ENCODE measurements around the gene BLOC1S3. TPM values are rescaled to one million over a fixed set of nuclear protein-coding genes. Genes with fewer than 3 reads are reported as not detected.

BLOC1S3 gene
- total RNA-seq, 1 experiment from 2014 or later, result 4.4 TPM

DNA sequence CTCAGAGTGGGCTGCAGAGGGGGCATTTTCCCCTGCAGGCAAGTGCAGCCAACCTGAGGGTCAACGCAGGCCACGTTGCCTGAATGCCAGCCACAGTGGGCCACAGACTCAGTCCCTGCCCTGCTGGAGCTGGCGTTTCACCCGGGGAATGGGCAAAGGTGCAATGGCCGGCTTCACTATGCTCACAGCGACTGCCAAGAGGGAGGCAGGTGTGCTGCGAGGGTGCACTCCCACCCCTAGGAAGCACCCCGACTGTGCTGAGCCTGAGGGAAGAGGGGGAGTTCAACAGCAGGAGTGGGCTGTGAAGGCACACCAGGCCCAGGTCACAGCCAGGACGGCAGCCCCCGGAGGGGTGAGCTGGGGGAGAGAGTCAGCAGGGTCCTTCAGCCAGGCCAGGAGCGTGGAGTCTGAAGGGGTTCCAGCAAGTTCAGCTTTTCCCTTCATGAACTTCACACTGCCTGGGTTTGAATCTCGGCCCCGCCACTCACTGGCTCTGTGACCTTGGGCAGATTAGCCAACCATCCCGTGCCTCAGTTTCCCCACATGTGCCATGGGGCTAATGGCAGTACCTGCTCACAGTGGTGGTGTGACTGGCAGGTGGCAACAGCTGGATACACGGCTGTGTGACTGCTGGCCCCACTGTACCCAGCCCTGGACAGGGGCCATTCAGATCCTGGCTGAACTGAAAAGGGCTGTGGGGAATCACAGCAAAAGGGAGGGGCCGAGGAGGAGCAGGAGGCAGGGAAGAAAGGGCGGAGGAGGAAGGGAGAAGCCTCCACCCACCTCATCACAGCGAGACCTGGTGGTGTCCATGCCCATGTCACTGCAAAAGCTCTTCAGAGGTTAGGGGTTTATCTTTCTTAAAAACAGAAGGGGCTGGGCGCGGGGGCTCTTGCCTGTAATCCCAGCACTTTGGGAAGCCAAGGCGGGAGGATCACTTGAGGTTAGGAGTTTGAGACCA is 8.2 kb upstream of the BLOC1S3 start:
- Histone ChIP-seq H3K4me1 (ENCODE audit: low read length) (no peaks in the 10 kb centered on the region), H2AFZ (ENCODE audit: low read length) (no peak overlapping the region), H3K9me2 (replicated peaks; ENCODE audit: insufficient read depth, low read length) (no peaks in the 10 kb centered on the region), H3K9ac (ENCODE audit: low read length) (no peak overlapping the region), H3K4me3 (ENCODE audit: low read length) (no peak overlapping the region), H4K20me1 (ENCODE audit: insufficient read depth, low read depth, low read length) (peaks cover 18% of the 10 kb centered on the region; the same call in 1 of the 2 replicates), H3K4me2 (ENCODE audit: low read depth, low read length, poor library complexity, severe bottlenecking) (no peak overlapping the region), H3K79me2 (ENCODE audit: low read length) (no peaks in the 10 kb centered on the region), H3K36me3 (ENCODE audit: insufficient read depth, low read length) (no peaks in the 10 kb centered on the region), H3K9me3 (ENCODE audit: low read length) (no peaks in the 10 kb centered on the region), H3K27me3 (ENCODE audit: low read length) (no peaks in the 10 kb centered on the region), H3K27ac (ENCODE audit: low read length) (no peak overlapping the region)
- DNase-seq, result no peak

DNA sequence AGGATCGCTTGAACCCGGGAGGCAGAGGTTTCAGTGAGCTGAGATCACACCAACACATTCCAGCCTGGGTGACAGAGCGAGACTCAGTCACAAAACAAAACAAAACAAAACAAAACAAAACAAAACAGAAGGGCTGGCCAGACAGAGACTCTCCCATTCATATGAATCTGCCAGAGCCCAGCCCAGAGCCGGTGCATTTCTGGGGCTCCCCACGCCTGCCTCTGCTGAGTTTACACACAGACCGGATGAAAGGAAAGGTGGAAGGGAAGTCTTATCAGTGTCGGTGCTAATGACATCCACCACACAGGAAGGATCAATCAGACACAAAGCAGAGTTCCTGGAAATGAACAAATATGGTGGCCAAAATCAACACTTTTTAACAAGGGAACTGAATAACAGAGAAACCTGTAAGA is 7.4 kb upstream of the BLOC1S3 start:
- Histone ChIP-seq H4K20me1 (ENCODE audit: insufficient read depth, low read depth, low read length) (peaks cover 18% of the 10 kb centered on the region; the same call in 1 of the 2 replicates), H3K9me2 (replicated peaks; ENCODE audit: insufficient read depth, low read length) (no peaks in the 10 kb centered on the region), H3K9me3 (ENCODE audit: low read length) (no peaks in the 10 kb centered on the region), H3K36me3 (ENCODE audit: insufficient read depth, low read length) (no peaks in the 10 kb centered on the region), H3K4me1 (ENCODE audit: low read length) (no peaks in the 10 kb centered on the region), H3K79me2 (ENCODE audit: low read length) (no peaks in the 10 kb centered on the region), H3K4me2 (ENCODE audit: low read depth, low read length, poor library complexity, severe bottlenecking) (no peak overlapping the region), H3K27ac (ENCODE audit: low read length) (no peak overlapping the region), H3K9ac (ENCODE audit: low read length) (no peak overlapping the region), H2AFZ (ENCODE audit: low read length) (no peak overlapping the region), H3K4me3 (ENCODE audit: low read length) (no peak overlapping the region), H3K27me3 (ENCODE audit: low read length) (no peaks in the 10 kb centered on the region)
- no peak for DNase-seq

DNA sequence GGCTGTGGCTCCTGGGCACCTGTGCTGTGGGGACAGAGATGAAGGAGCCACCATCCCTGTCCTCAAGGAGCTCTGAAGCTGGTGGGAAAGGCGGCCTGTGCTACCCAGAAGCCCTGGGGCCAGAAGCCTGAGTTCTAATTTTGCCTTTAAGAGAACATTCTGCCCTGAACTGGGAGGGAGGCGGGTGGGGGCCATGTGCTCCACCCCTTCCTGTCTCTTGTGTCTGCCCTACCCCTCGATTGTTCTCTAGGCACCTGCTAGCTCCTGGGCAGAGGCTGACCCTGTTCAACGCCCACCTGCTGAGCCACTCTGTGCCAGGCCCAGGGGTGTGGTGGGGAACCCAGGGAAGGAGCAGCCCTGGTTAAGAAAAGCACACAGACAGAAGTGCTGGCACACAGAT is 6.4 kb upstream of the BLOC1S3 start:
- DNase-seq, result no peak
- peaks cover 18% of the 10 kb centered on the region; the same call in 1 of the 2 replicates for H4K20me1 ChIP-seq (ENCODE audit: insufficient read depth, low read depth, low read length)
- no peaks in the 10 kb centered on the region for H3K36me3 ChIP-seq (ENCODE audit: insufficient read depth, low read length)
- peaks cover 3% of the 10 kb centered on the region; the same call in 1 of the 2 replicates for H3K79me2 ChIP-seq (ENCODE audit: low read length)
- no peaks in the 10 kb centered on the region for H3K9me2 ChIP-seq (replicated peaks; ENCODE audit: insufficient read depth, low read length)
- H3K27me3 ChIP-seq (ENCODE audit: low read length), result no peaks in the 10 kb centered on the region
- no peak overlapping the region for H2AFZ ChIP-seq (ENCODE audit: low read length)
- peaks cover 4% of the 10 kb centered on the region for H3K4me1 ChIP-seq (ENCODE audit: low read length)
- H3K27ac ChIP-seq (ENCODE audit: low read length), result no peak overlapping the region
- H3K9ac ChIP-seq (ENCODE audit: low read length), result no peak overlapping the region
- no peak overlapping the region for H3K4me2 ChIP-seq (ENCODE audit: low read depth, low read length, poor library complexity, severe bottlenecking)
- no peak overlapping the region for H3K4me3 ChIP-seq (ENCODE audit: low read length)
- H3K9me3 ChIP-seq (ENCODE audit: low read length), result no peaks in the 10 kb centered on the region

DNA sequence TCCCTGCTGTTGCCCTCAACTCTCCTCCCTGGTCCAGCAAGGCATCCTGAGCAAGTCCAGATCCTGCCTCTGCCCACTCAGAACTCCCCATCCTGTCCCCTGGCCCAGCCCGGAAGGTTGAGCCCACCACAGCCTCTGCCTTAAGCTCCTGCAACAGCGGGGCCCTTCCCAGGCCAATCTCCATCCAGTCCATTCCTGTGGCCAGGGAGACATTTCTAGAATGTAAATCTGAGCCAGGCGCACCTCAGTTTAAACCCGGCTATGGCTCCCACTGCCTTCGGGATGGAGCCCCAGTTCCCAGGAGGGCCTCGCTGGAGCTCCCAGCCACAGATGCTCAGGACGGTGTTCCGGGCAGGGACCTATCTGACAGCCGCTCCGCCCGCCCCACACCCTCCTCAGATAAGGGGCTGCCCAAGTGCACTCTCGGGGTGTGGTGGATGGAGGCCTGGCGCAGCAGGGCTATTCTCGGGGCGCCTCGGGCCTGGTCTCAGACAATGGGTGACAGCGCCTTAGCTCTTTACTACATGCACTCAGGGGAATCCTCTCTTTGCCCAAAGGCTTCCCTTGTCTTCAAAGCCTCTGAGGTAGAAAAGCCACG is 5.9 kb upstream of the BLOC1S3 start:
- no peaks in the 10 kb centered on the region for H3K9me2 ChIP-seq (replicated peaks; ENCODE audit: insufficient read depth, low read length)
- H2AFZ ChIP-seq (ENCODE audit: low read length), result no peak overlapping the region
- H3K4me1 ChIP-seq (ENCODE audit: low read length), result peaks cover 8% of the 10 kb centered on the region
- H4K20me1 ChIP-seq (ENCODE audit: insufficient read depth, low read depth, low read length), result peaks cover 18% of the 10 kb centered on the region; the same call in 1 of the 2 replicates
- H3K79me2 ChIP-seq (ENCODE audit: low read length), result peaks cover 9% of the 10 kb centered on the region
- H3K27me3 ChIP-seq (ENCODE audit: low read length), result no peaks in the 10 kb centered on the region
- H3K36me3 ChIP-seq (ENCODE audit: insufficient read depth, low read length), result no peaks in the 10 kb centered on the region
- H3K9ac ChIP-seq (ENCODE audit: low read length), result no peak overlapping the region
- no peaks in the 10 kb centered on the region for H3K9me3 ChIP-seq (ENCODE audit: low read length)
- DNase-seq, result no peak
- H3K4me3 ChIP-seq (ENCODE audit: low read length), result no peak overlapping the region
- H3K27ac ChIP-seq (ENCODE audit: low read length), result no peak overlapping the region
- no peak overlapping the region for H3K4me2 ChIP-seq (ENCODE audit: low read depth, low read length, poor library complexity, severe bottlenecking)

DNA sequence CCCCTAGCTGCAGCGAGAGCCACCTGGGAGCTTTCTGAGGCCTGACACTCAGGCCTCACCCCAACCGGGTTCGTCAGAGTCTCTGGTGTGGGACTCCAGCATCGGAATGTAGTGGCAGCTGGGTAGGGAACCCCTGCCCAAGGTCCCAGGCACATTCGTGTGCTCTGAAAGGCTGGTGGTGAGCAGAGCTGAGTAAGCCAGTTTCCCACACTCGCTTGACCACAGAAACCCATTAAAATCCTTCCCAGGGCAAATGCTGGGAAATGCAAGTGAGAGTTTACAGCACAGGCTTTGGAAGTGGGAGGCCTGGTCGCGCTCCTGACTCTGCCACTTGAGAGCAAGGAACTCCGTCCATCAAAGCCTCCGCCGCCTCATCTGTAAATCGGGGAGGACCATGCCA is 4.8 kb upstream of the BLOC1S3 start:
- H3K27me3 ChIP-seq (ENCODE audit: low read length), result no peaks in the 10 kb centered on the region
- no peak for DNase-seq
- H3K36me3 ChIP-seq (ENCODE audit: insufficient read depth, low read length), result no peaks in the 10 kb centered on the region
- no peak overlapping the region for H3K4me3 ChIP-seq (ENCODE audit: low read length)
- no peaks in the 10 kb centered on the region for H3K9me3 ChIP-seq (ENCODE audit: low read length)
- H3K4me2 ChIP-seq (ENCODE audit: low read depth, low read length, poor library complexity, severe bottlenecking), result no peak overlapping the region
- H3K4me1 ChIP-seq (ENCODE audit: low read length), result peaks cover 8% of the 10 kb centered on the region
- peaks cover 18% of the 10 kb centered on the region; the same call in 1 of the 2 replicates for H4K20me1 ChIP-seq (ENCODE audit: insufficient read depth, low read depth, low read length)
- H3K9ac ChIP-seq (ENCODE audit: low read length), result no peak overlapping the region
- H2AFZ ChIP-seq (ENCODE audit: low read length), result no peak overlapping the region
- H3K9me2 ChIP-seq (replicated peaks; ENCODE audit: insufficient read depth, low read length), result no peaks in the 10 kb centered on the region
- H3K79me2 ChIP-seq (ENCODE audit: low read length), result peaks cover 10% of the 10 kb centered on the region
- no peak overlapping the region for H3K27ac ChIP-seq (ENCODE audit: low read length)

DNA sequence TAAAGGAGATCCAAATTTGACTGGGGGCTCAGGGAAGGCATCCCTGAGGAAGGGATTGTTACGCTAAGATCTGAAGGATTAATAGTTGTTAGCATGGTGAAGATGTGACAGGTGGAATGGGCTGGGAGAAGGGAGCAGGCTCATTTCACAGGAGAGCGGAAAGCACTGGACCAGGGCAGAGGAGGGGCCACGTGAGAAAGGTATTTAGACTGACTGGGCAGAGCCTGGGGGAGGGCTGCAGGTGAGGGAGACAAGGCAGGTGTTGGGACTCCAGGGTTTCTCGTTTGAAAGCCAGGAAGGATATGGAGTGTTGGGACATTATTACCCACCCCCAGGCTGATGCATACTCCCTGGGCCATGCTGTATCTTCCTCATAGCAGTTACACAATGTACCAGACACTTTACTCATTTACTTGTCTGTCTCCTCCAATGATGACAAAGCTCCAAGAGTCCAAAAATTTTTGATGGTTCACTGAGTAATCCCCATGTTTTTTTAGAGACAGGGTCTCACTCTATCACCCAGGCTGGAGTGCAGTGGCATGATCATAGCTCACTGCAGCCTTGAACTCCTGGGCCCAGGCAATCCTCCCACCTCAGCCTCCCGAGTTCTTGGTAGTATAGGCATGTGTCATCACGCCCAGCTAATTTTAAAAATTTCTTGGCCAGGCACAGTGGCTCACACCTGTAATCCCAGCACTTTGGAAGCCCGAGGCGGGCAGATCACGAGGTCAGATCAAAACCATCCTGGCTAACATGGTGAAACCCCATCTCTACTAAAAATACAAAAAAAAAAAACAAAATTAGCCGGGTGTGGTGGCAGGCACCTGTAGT is 2.9 kb upstream of the BLOC1S3 start:
- Histone ChIP-seq H3K36me3 (ENCODE audit: insufficient read depth, low read length) (no peaks in the 10 kb centered on the region), H3K9ac (ENCODE audit: low read length) (no peak overlapping the region), H3K4me3 (ENCODE audit: low read length) (no peak overlapping the region), H3K4me1 (ENCODE audit: low read length) (peaks cover 21% of the 10 kb centered on the region), H2AFZ (ENCODE audit: low read length) (no peak overlapping the region), H3K9me2 (replicated peaks; ENCODE audit: insufficient read depth, low read length) (no peaks in the 10 kb centered on the region), H3K9me3 (ENCODE audit: low read length) (no peaks in the 10 kb centered on the region), H3K79me2 (ENCODE audit: low read length) (peaks cover 19% of the 10 kb centered on the region), H4K20me1 (ENCODE audit: insufficient read depth, low read depth, low read length) (peaks cover 12% of the 10 kb centered on the region; the same call in 1 of the 2 replicates), H3K27me3 (ENCODE audit: low read length) (no peaks in the 10 kb centered on the region), H3K4me2 (ENCODE audit: low read depth, low read length, poor library complexity, severe bottlenecking) (no peak overlapping the region), H3K27ac (ENCODE audit: low read length) (no peak overlapping the region)
- DNase-seq, result no peak

DNA sequence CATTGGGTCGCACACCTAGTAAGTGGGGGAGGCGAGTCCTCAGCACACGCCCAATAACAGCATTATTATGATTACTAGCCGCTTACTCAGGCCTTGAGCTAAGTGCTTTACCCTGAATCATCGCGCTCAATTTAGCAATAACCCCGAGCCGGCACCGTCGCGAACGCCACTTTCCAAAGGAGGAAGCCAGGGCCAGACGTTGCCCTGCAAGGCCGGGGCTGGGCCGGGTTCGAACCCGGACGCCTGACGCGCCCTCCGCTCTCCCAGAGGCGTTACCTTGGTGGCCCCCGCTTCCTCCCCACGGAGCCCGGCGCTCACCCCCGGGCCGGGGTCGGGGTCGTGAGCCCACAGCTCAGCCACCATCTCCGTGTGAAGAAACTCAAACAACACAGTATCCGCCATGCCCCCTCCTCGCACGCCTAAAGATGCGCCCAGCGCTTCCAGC is 745 bp upstream of the BLOC1S3 start, which contains the start of gene TRAPPC6A:
Gene TRAPPC6A (minus strand): TSS at position 421 of the 445 bp plus-strand sequence. CDS start 19 bp downstream, at position 402.
- Histone ChIP-seq H3K9ac (ENCODE audit: low read length) (peak within 1 kb of the TSS; percentile 82), H3K36me3 (ENCODE audit: insufficient read depth, low read length) (no peaks in the 10 kb centered on the region), H4K20me1 (ENCODE audit: insufficient read depth, low read depth, low read length) (peaks cover 9% of the 10 kb centered on the region; the same call in 1 of the 2 replicates), H2AFZ (ENCODE audit: low read length) (peak within 1 kb of the TSS; percentile 79), H3K9me2 (replicated peaks; ENCODE audit: insufficient read depth, low read length) (no peaks in the 10 kb centered on the region), H3K79me2 (ENCODE audit: low read length) (peaks cover 19% of the 10 kb centered on the region), H3K4me1 (ENCODE audit: low read length) (peaks cover 21% of the 10 kb centered on the region), H3K9me3 (ENCODE audit: low read length) (no peaks in the 10 kb centered on the region), H3K4me3 (ENCODE audit: low read length) (peak within 1 kb of the TSS; percentile 95), H3K27me3 (ENCODE audit: low read length) (no peaks in the 10 kb centered on the region), H3K4me2 (ENCODE audit: low read depth, low read length, poor library complexity, severe bottlenecking) (peak within 1 kb of the TSS; percentile 94), H3K27ac (ENCODE audit: low read length) (peak within 1 kb of the TSS; percentile 59)
- DNase-seq, result no peak
